Prostate gland (tissue), 2 donors: ENCODE data around the gene BIRC5.

ENCODE experiments used
- CTCF ChIP-seq, 4 experiments: fragments of 200-600 bp in 2 of 4; fragments of 450-650 bp in 2 of 4; sonication (generic) in 2 of 4; IDR thresholded peaks; 1 replicate in 3 of 4; 2 replicates in 1 of 4; pipeline ENCODE4 v1.5.1; 2016 to 2019; ENCODE audit warnings: antibody characterized with exemption in 4 of 4, mild to moderate bottlenecking in 2 of 4, moderate library complexity in 2 of 4
- POLR2AphosphoS5 ChIP-seq: sonication (generic); formaldehyde crosslinking; IDR thresholded peaks from one replicate; pipeline ENCODE4 v1.6.1; 2017; ENCODE audit warnings: antibody characterized with exemption

DNA sequence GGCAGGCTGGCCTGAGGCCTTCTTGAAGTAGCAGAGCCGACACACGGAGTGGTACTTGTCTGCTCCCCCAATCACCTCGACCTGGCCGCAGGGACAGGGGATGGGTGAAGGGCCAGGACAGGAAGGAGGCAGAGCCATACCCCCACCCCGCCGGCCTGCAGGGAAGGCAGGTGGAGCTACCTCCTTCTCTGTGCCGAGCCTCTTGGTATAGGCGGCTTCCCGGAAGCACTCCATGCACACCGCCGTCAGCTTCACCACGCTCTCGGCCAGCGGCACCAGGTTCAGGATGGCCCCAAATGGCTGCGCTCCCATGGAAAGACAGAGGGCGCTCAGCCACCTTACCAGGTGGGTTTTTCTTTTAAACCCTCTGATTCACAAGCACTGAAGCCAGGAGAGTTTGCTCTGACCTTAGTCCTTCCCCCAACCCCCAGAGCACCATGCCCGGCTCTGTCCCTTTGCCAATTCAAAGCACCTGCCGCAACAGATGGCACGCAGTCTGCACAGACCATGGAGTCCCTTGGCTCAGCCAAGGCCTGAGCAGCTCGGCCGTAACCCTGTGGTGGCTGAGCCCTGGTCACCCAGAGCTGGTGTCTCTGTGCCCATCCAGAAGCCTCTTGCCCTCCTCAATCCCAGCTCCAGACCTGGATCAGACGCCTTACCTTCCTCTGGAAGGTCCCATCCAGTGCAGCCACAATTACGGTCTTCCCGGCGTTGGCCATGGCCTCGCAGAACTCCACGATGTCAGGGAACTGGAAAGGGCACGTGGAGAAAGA, 39.0 kb upstream of the BIRC5 start:
- TF ChIP-seq CTCF (IDR thresholded peaks at IDR 0.05) (peak in 1 of 4 experiments; percentile 1), POLR2AphosphoS5 (no peak)
